GM23338 (cell line): ENCODE data around the gene TRIM77. TPM values are rescaled to one million over a fixed set of nuclear protein-coding genes. Genes with fewer than 3 reads are reported as not detected.
"Not testable (repeated sequence)": the region's sequence is repeated elsewhere in the genome, so short reads cannot be mapped to it uniquely, and the experiment has no call there.

Experiments used
- ATAC-seq: fragments of 200-7000 bp; cut with Tn5 transposase; 3 replicates; pipeline ENCODE4 v1.9.1; 2020
- DNase-seq: peaks from one replicate; pipeline ENCODE4 v3.0.0-alpha.2; 2015; ENCODE audit warnings: low spot score
- H2AFZ ChIP-seq: fragments of 200-600 bp; sonication (generic); 2 replicates; pipeline ENCODE4 v1.8.0; 2016; ENCODE audit warnings: antibody characterized with exemption, mild to moderate bottlenecking, moderate library complexity
- H3F3A ChIP-seq: fragments of 200-600 bp; sonication (generic); replicated peaks from 2 replicates; pipeline ENCODE4 v1.8.0; 2017; ENCODE audit warnings: antibody characterized with exemption, mixed run types, low read depth
- H3K27ac ChIP-seq: fragments of 200-600 bp; sonication (generic); 2 replicates; pipeline ENCODE4 v1.6.1; 2016; ENCODE audit warnings: low read depth
- H3K27me3 ChIP-seq: fragments of 200-600 bp; sonication (generic); 2 replicates; pipeline ENCODE4 v1.8.0; 2016; ENCODE audit warnings: mild to moderate bottlenecking, mixed run types, moderate library complexity; ENCODE audit not compliant: insufficient read depth
- H3K36me3 ChIP-seq: fragments of 200-600 bp; sonication (generic); 2 replicates; pipeline ENCODE4 v1.8.0; 2016; ENCODE audit warnings: mild to moderate bottlenecking; ENCODE audit not compliant: insufficient read depth
- H3K4me1 ChIP-seq: fragments of 200-600 bp; sonication (generic); 2 replicates; pipeline ENCODE4 v1.8.0; 2016; ENCODE audit warnings: mild to moderate bottlenecking, moderate library complexity; ENCODE audit not compliant: insufficient read depth
- H3K4me2 ChIP-seq: fragments of 200-600 bp; sonication (generic); 2 replicates; pipeline ENCODE4 v1.7.1; 2017; ENCODE audit warnings: mixed run types
- H3K4me3 ChIP-seq: fragments of 200-600 bp; sonication (generic); 2 replicates; pipeline ENCODE4 v1.6.1; 2016; ENCODE audit warnings: mixed run types
- H3K79me2 ChIP-seq: fragments of 200-600 bp; sonication (generic); replicated peaks from 2 replicates; pipeline ENCODE4 v1.8.0; 2017; ENCODE audit warnings: mild to moderate bottlenecking; ENCODE audit not compliant: insufficient read depth
- H3K9me2 ChIP-seq: fragments of 200-600 bp; sonication (generic); 2 replicates; pipeline ENCODE4 v1.8.0; 2017; ENCODE audit not compliant: insufficient read depth
- H4K20me1 ChIP-seq: fragments of 200-600 bp; sonication (generic); replicated peaks from 2 replicates; pipeline ENCODE4 v1.8.0; 2017; ENCODE audit warnings: mild to moderate bottlenecking; ENCODE audit not compliant: insufficient read depth
- H3K27ac Mint-ChIP-seq: 2 replicates; pipeline ENCODE4 v1.8.0; 2020; ENCODE audit warnings: inconsistent platforms, mild to moderate bottlenecking, moderate library complexity, mixed read lengths
- H3K27me3 Mint-ChIP-seq: 3 replicates; pipeline ENCODE4 v1.8.0; 2022; ENCODE audit warnings: low read depth, mild to moderate bottlenecking, moderate library complexity, mixed read lengths, inconsistent platforms; ENCODE audit not compliant: insufficient read depth, poor library complexity
- H3K36me3 Mint-ChIP-seq: 3 replicates; pipeline ENCODE4 v1.8.0; 2021; ENCODE audit warnings: low read depth, mild to moderate bottlenecking, inconsistent platforms, moderate library complexity, mixed read lengths
- H3K4me1 Mint-ChIP-seq: 3 replicates; pipeline ENCODE4 v1.8.0; 2020; ENCODE audit warnings: mild to moderate bottlenecking, inconsistent platforms, mixed read lengths
- H3K4me3 Mint-ChIP-seq: 3 replicates; pipeline ENCODE4 v1.8.0; 2021; ENCODE audit warnings: moderate library complexity, mild to moderate bottlenecking, inconsistent platforms, mixed read lengths
- H3K9me3 Mint-ChIP-seq: 3 replicates; pipeline ENCODE4 v1.8.0; 2020; ENCODE audit warnings: moderate library complexity, mild to moderate bottlenecking, inconsistent platforms, mixed read lengths
- polyA plus RNA-seq: library from polyadenylated mRNA; unstranded; fragments of >200 nt; fragmentation: Nextera tagmentation; extraction: Ambion mirVana; gene quantifications from 2 replicates; pipeline ENCODE4 v1.2.1, GENCODE V29; 2016
- small RNA-seq: library from RNA; depleted of rRNA; stranded (forward); fragments of <200 nt; gene quantifications from one replicate; pipeline ENCODE3, GENCODE V24; 2014; ENCODE audit warnings: low replicate concordance
- total RNA-seq: library from RNA; depleted of rRNA; stranded (reverse); fragments of >200 nt; shearing (Covaris generic); gene quantifications from 2 replicates; pipeline ENCODE4 v1.2.3, GENCODE V29; 2014; rRNA removed

Gene TRIM77
- total and polyA plus RNA-seq, 2 experiments from 2014 or later, result not detected

DNA sequence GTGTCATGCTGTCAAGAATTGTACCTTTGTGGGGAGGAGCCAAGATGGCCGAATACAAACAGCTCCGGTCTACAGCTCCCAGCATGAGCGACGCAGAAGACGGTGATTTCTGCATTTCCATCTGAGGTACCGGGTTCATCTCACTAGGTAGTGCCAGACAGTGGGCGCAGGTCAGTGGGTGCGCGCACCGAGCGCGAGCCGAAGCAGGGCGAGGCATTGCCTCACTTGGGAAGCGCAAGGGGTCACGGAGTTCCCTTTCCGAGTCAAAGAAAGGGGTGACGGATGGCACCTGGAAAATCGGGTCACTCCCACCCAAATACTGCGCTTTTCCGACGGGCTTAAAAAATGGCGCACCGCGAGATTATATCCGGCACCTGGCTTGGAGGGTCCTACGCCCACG, 34.1 kb downstream of the TRIM77 start:
- H3K4me3 Mint-ChIP-seq, result peak overlapping the region; percentile 52; the same call in 2 of the 3 replicates

DNA sequence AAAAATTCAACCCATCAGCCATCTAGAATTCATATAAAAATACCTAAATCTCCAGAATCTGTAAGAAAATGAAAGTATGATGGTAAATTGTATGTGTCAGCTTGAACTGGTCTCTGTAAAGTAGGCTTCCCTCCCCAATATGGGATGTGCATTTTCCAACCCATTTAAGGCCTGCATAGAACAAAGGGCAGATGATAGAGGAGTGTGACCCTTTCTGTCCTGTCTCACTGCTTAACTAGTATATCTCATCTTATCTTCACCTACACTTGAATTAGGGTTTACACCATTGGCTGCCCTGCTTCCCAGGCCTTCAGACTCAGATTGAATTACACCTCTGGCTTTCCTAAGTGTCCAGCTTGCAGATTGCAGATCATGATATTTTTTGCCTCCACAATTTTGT, 40.7 kb downstream of the TRIM77 start:
- not testable (repeated sequence) for H3K4me1 Mint-ChIP-seq, H3K27me3 ChIP-seq, H3K9me3 Mint-ChIP-seq, DNase-seq, H3K4me3 ChIP-seq, ATAC-seq, H3K27me3 Mint-ChIP-seq, H3K27ac ChIP-seq, H3K9me2 ChIP-seq, H3K4me3 Mint-ChIP-seq, H4K20me1 ChIP-seq, H3F3A ChIP-seq, H3K79me2 ChIP-seq, H2AFZ ChIP-seq, H3K4me1 ChIP-seq, H3K27ac Mint-ChIP-seq, H3K4me2 ChIP-seq, H3K36me3 ChIP-seq, H3K36me3 Mint-ChIP-seq

More for the DNA sequence above, 34.1 kb downstream of the TRIM77 start:
- not testable (repeated sequence) for H3K4me1 ChIP-seq, H3F3A ChIP-seq, H3K36me3 ChIP-seq, H3K9me2 ChIP-seq, H3K9me3 Mint-ChIP-seq, H3K27me3 Mint-ChIP-seq, H4K20me1 ChIP-seq, ATAC-seq, H3K4me1 Mint-ChIP-seq, H3K27me3 ChIP-seq, DNase-seq, H3K36me3 Mint-ChIP-seq, H3K79me2 ChIP-seq
- H3K27ac Mint-ChIP-seq, result peak overlapping the region; percentile 92
- H3K4me3 ChIP-seq, result peak overlapping the region; percentile 45; the same call in 1 of the 2 replicates
- peak overlapping the region; percentile 65; the same call in 1 of the 2 replicates for H3K4me2 ChIP-seq
- peak overlapping the region; percentile 86; the same call in 1 of the 2 replicates for H2AFZ ChIP-seq
- peak overlapping the region; percentile 39; the same call in 1 of the 2 replicates for H3K27ac ChIP-seq

Small RNAs within 50 kb of the gene (small RNA-seq; reads per million reads assigned to genes)
- gene AP003122.3, result not detected

Other genes with a start within 250 kb of the TRIM77 start
- gene NOX4, start 218.9 kb upstream of the TRIM77 start, total RNA-seq, result 2.6 and 11.5 TPM in 2 replicates
- gene NOX4, start 218.9 kb upstream of the TRIM77 start, polyA plus RNA-seq, result 1.9 TPM in 2 replicates
- gene TRIM49, start 98.3 kb downstream of the TRIM77 start, total RNA-seq, result 0.27 TPM in 1 of 2 replicates, not detected in the other
- gene TRIM49, start 98.3 kb downstream of the TRIM77 start, polyA plus RNA-seq, result 0.12 TPM in 1 of 2 replicates, not detected in the other
- not detected in 2 replicates for gene TRIM64B, start 168.2 kb downstream of the TRIM77 start, total RNA-seq
- not detected in 2 replicates for gene TRIM64B, start 168.2 kb downstream of the TRIM77 start, polyA plus RNA-seq
- gene TRIM49D1, start 211.9 kb downstream of the TRIM77 start, total RNA-seq, result 0.10 TPM in 1 of 2 replicates, not detected in the other
- gene TRIM49D1, start 211.9 kb downstream of the TRIM77 start, polyA plus RNA-seq, result 0.16 TPM in 1 of 2 replicates, not detected in the other
- gene TRIM49D2, start 213.8 kb downstream of the TRIM77 start, total RNA-seq, result not detected in 2 replicates
- gene TRIM49D2, start 213.8 kb downstream of the TRIM77 start, polyA plus RNA-seq, result not detected in 2 replicates